Measurements from ENCODE around the gene CIDEC.
A peak's percentile ranks its signal among the peaks of the same experiment; 100 is the strongest.
"Not testable (repeated sequence)": the region's sequence is repeated elsewhere in the genome, so short reads cannot be mapped to it uniquely, and the experiment has no call there.

The CIDEC gene

DNA sequence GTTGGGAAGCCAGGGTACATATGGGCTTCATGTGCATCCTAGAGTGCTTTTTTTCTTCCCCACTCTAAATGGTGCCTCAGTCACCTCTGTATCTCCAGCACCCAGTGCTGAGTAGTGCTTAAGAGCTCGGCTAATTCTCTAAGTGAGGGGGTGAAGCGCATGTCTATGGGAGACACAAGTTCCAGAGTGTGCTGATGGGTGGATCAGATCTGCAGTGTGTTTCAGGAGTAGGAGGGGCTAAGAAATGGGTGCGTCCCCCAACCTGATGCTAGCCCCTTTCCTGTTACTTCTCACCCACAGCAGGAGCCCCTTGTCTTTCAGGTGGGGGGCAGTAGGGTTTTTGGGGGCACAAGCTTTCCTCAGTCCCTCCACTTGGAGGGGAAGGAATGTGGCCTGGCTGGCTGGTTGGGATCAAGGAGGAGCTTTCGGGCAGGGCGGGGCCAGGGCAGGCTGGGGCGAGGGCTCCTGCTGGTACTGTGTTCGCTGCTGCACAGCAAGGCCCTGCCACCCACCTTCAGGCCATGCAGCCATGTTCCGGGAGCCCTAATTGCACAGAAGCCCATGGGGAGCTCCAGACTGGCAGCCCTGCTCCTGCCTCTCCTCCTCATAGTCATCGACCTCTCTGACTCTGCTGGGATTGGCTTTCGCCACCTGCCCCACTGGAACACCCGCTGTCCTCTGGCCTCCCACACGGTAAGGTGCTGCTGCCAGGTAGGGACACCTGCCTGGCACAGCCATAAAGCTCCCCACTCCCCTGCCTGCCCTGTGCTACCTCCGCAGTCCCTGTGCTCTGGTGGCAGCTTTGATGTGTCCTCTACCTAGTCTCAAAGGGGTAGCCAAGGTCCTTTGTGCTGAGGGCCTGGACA is 22.6 kb upstream of the CIDEC start, which contains the start of gene IL17RE:
TSS of gene IL17RE (plus strand) at position 477 of the 866 bp plus-strand sequence. CDS start at position 562, 85 bp downstream.
- no peak for DNase-seq (ENCODE audit: low read depth in 1 of 2, low spot score in 1 of 2)

- no peak for DNase-seq (ENCODE audit: low read depth in 1 of 2, low spot score in 1 of 2)
Measured at GRCh38 chr3:9901967-9902366, 21.9 kb upstream of the CIDEC start.

GRCh38 chr3:9900965-9901415 is 20.9 kb upstream of the CIDEC start:
- DNase-seq (ENCODE audit: low read depth in 1 of 2, low spot score in 1 of 2), result not testable (repeated sequence)

- DNase-seq (ENCODE audit: low read depth in 1 of 2, low spot score in 1 of 2), result no peak
Measured at GRCh38 chr3:9899289-9899791, 19.3 kb upstream of the CIDEC start.

- DNase-seq (ENCODE audit: low read depth in 1 of 2, low spot score in 1 of 2), result no peak
Measured at GRCh38 chr3:9898467-9899241, 18.6 kb upstream of the CIDEC start.

- DNase-seq (ENCODE audit: low read depth in 1 of 2, low spot score in 1 of 2), result no peak
Measured at GRCh38 chr3:9897408-9898372, 17.6 kb upstream of the CIDEC start.

- not testable (repeated sequence) for DNase-seq (ENCODE audit: low read depth in 1 of 2, low spot score in 1 of 2)
Measured at GRCh38 chr3:9896755-9897407, 16.8 kb upstream of the CIDEC start.

DNA sequence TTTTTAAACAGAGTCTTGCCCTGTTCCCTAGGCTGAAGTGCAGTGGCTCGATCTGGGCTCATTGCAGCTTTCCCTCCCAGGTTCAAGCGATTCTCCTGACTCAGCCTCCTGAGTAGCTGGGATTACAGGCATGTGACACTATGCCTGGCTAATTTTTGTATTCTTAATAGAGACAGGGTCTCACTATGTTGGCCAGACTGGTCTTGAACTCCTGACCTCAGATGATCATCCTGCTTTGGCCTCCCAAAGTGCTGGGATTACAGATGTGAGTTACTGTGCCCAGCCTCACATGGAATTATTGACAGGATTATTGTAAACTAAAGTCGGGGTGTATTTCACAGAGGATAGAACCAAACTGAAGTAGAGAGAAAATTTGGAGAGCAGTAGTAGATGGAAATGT is 15.7 kb upstream of the CIDEC start:
- not testable (repeated sequence) for DNase-seq (ENCODE audit: low read depth in 1 of 2, low spot score in 1 of 2)

GRCh38 chr3:9893739-9894138 is 13.7 kb upstream of the CIDEC start:
- no peak for DNase-seq (ENCODE audit: low read depth in 1 of 2, low spot score in 1 of 2)

- no peak for DNase-seq (ENCODE audit: low read depth in 1 of 2, low spot score in 1 of 2)
Measured at GRCh38 chr3:9891072-9891622, 11.1 kb upstream of the CIDEC start.

DNA sequence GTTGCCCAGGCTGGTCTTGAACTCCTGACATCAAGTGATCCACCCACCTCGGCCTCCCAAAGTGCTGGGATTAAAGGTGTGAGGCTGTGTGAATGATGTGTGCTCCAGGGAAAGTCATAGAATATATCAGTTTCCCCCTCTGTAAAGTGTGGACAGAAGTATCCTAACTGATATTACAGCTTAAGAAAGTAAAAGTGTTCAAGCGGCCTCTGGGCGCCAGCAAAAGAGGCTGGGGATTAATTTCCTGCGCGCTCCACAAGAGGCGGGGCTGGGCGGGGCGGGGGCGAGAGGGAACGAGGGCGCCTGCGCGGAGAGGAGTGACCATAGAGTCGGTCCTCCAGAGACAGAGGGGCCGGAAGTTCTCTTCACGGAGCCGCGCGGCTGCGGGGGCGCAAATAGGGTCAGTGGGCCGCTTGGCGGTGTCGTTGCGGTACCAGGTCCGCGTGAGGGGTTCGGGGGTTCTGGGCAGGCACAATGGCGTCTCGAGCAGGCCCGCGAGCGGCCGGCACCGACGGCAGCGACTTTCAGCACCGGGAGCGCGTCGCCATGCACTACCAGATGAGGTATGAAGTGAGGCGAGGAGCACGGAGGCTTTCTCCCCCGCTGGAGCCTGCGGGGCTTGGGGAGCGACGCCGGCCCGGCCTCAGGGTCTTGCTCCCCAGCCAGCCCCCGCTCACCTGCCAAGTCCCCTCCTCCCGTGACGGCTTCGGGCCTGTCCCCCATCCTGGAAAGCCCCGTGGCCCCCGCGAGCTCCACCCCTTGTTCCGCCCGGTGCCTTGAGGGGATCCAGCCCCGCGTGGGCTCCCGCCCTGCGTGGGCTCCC is 10.4 kb upstream of the CIDEC start, which contains the start of gene JAGN1:
TSS of gene JAGN1 (plus strand) at position 362 of the 823 bp plus-strand sequence. CDS start at position 475, 113 bp downstream.
- DNase-seq (ENCODE audit: low read depth in 1 of 2, low spot score in 1 of 2), result peak; percentile 83 to 90

DNA sequence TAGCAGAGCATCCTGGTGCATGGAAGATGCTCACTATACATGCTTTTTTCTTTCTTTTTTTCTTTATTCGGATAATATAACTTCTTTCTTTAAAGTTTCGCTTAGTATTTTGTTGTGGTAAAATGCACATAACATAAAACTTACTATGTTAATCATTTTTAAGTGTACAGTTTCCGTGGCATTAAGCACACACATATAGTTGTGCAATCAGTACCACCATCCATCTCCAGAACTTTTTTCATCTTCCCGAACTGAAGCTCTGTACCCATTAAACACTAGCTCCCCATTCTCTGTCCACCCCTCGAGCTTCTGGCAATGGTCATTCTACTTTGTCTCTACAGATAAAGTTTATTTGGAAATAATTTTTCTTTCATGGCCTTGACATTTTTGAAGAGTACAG is 9.4 kb upstream of the CIDEC start:
- no peak for DNase-seq (ENCODE audit: low read depth in 1 of 2, low spot score in 1 of 2)

GRCh38 chr3:9888540-9888939 is 8.5 kb upstream of the CIDEC start:
- no peak for DNase-seq (ENCODE audit: low read depth in 1 of 2, low spot score in 1 of 2)

DNA sequence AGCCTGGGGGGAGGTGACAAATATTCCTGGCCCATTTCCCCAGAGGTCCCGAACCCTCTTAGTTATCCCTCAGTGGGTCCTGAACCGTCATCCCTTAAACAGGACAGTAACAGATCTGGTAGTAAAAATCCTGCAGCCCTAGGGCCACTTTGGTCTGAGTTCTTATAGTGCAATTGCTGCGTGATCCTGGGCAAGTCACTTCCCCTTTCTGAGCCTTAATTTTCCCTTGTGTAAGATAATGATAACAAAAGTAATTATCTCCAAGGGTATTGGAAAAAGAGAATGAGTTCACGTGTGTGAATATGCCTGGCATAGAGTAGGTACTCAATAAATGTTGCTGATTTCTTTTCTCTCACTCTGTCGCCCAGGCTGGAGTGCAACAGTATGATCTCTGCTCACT is 7.4 kb upstream of the CIDEC start:
- DNase-seq (ENCODE audit: low read depth in 1 of 2, low spot score in 1 of 2), result no peak

GRCh38 chr3:9886328-9886727 is 6.3 kb upstream of the CIDEC start:
- no peak for DNase-seq (ENCODE audit: low read depth in 1 of 2, low spot score in 1 of 2)

GRCh38 chr3:9884555-9885165 is 4.6 kb upstream of the CIDEC start:
- no peak for DNase-seq (ENCODE audit: low read depth in 1 of 2, low spot score in 1 of 2)

- DNase-seq (ENCODE audit: low read depth in 1 of 2, low spot score in 1 of 2), result no peak
Measured at GRCh38 chr3:9883706-9884554, 3.9 kb upstream of the CIDEC start.

GRCh38 chr3:9881441-9881840 is 1.4 kb upstream of the CIDEC start:
- DNase-seq (ENCODE audit: low read depth in 1 of 2, low spot score in 1 of 2), result no peak

Measured in stimulated activated CD4-positive, alpha-beta T cell treated with anti-CD3 and anti-CD28 coated beads, Interleukin-15, amount 100 ng/mL, for 1 hour (primary cell).